MM.1S (cell line): ENCODE measurements around the gene PLXNA4.

Experiments used
- DNase-seq: peaks from one replicate; pipeline ENCODE4 v3.0.0-alpha.2; 2015
- H2AFZ ChIP-seq: fragments of 300-600 bp; sonication (generic); 2 replicates; pipeline ENCODE4 v1.6.0; 2016; ENCODE audit warnings: antibody characterized with exemption, low read length
- H3F3A ChIP-seq: fragments of 300-600 bp; sonication (generic); 2 replicates; pipeline ENCODE4 v1.6.1; 2016; ENCODE audit warnings: mild to moderate bottlenecking, antibody characterized with exemption, low read length, moderate library complexity, mixed read lengths; ENCODE audit not compliant: insufficient read depth
- H3K27ac ChIP-seq: fragments of 300-600 bp; sonication (generic); 2 replicates; pipeline ENCODE4 v1.5.1; 2016; ENCODE audit warnings: mild to moderate bottlenecking, low read length
- H3K27me3 ChIP-seq: fragments of 300-600 bp; sonication (generic); replicated peaks from 2 replicates; pipeline ENCODE4 v1.6.0; 2016; ENCODE audit warnings: low read length; ENCODE audit not compliant: insufficient read depth
- H3K36me3 ChIP-seq: fragments of 300-600 bp; sonication (generic); replicated peaks from 2 replicates; pipeline ENCODE4 v1.6.1; 2016; ENCODE audit warnings: mild to moderate bottlenecking, low read length, mixed read lengths; ENCODE audit not compliant: insufficient read depth
- H3K4me1 ChIP-seq: fragments of 300-600 bp; sonication (generic); 2 replicates; pipeline ENCODE4 v1.6.1; 2016; ENCODE audit warnings: low read length, mixed read lengths
- H3K4me2 ChIP-seq: fragments of 300-600 bp; sonication (generic); 2 replicates; pipeline ENCODE4 v1.6.0; 2016; ENCODE audit warnings: low read depth, low read length
- H3K4me3 ChIP-seq: fragments of 300-600 bp; sonication (generic); 2 replicates; pipeline ENCODE4 v1.5.1; 2016; ENCODE audit warnings: low read length, mixed read lengths
- H3K79me2 ChIP-seq: fragments of 300-600 bp; sonication (generic); 2 replicates; pipeline ENCODE4 v1.6.1; 2016; ENCODE audit warnings: mixed run types, low read length, mixed read lengths
- H3K9ac ChIP-seq: fragments of 300-600 bp; sonication (generic); 2 replicates; pipeline ENCODE4 v1.6.1; 2016; ENCODE audit warnings: low read length, mixed read lengths
- H3K9me2 ChIP-seq: fragments of 300-600 bp; sonication (generic); replicated peaks from 2 replicates; pipeline ENCODE4 v1.6.1; 2016; ENCODE audit warnings: mild to moderate bottlenecking, low read length, mixed read lengths; ENCODE audit not compliant: insufficient read depth
- H3K9me3 ChIP-seq: fragments of 300-600 bp; sonication (generic); replicated peaks from 2 replicates; pipeline ENCODE4 v1.6.1; 2016; ENCODE audit warnings: mild to moderate bottlenecking, low read length, mixed read lengths; ENCODE audit not compliant: insufficient read depth
- H4K20me1 ChIP-seq: fragments of 300-600 bp; sonication (generic); 2 replicates; pipeline ENCODE4 v1.6.1; 2016; ENCODE audit warnings: mild to moderate bottlenecking, low read length, moderate library complexity, mixed read lengths; ENCODE audit not compliant: insufficient read depth
- EZH2 ChIP-seq: fragments of 300-600 bp; sonication (generic); optimal IDR thresholded peaks from 2 replicates; pipeline ENCODE3; 2017; ENCODE audit warnings: low read depth, mild to moderate bottlenecking, antibody characterized with exemption, low read length, mixed read lengths
- EZH2phosphoT487 ChIP-seq: fragments of 300-600 bp; sonication (generic); IDR thresholded peaks from 2 replicates; pipeline ENCODE4 v1.6.1; 2018; ENCODE audit warnings: antibody characterized with exemption, low read length
- TF ChIP-seq, protein P1 (sequence below): fragments of 300-600 bp; sonication (generic); IDR thresholded peaks from 2 replicates; pipeline ENCODE4 v1.5.1; 2016; ENCODE audit warnings: antibody characterized with exemption, low read length, mixed read lengths

Gene PLXNA4

DNA sequence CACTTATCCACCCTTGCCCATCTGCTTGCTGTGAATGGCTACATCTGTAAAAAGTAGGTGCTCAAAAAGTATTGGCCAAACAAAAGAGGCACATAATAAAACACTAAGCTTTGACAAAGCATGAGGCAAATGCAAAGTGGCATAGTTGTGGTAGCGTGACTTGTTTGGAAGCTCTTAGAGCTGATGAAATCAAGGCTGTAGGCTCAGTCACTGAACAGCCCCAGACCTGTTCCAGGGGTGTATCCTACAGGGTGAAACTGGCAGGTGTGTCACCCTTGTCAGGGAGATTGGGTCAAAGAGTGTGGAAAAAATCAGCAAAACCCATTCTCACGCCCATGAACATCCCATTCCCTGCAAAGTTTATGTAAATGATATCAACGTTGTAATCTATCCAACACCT lies 427.4 kb downstream of the PLXNA4 start:
- H3K79me2 ChIP-seq: no peaks in the 10 kb centered on the region
- no peak for TF ChIP-seq EZH2
- TF ChIP-seq, protein P1, sequence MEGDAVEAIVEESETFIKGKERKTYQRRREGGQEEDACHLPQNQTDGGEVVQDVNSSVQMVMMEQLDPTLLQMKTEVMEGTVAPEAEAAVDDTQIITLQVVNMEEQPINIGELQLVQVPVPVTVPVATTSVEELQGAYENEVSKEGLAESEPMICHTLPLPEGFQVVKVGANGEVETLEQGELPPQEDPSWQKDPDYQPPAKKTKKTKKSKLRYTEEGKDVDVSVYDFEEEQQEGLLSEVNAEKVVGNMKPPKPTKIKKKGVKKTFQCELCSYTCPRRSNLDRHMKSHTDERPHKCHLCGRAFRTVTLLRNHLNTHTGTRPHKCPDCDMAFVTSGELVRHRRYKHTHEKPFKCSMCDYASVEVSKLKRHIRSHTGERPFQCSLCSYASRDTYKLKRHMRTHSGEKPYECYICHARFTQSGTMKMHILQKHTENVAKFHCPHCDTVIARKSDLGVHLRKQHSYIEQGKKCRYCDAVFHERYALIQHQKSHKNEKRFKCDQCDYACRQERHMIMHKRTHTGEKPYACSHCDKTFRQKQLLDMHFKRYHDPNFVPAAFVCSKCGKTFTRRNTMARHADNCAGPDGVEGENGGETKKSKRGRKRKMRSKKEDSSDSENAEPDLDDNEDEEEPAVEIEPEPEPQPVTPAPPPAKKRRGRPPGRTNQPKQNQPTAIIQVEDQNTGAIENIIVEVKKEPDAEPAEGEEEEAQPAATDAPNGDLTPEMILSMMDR: no peak
- no peak for TF ChIP-seq EZH2phosphoT487

DNA sequence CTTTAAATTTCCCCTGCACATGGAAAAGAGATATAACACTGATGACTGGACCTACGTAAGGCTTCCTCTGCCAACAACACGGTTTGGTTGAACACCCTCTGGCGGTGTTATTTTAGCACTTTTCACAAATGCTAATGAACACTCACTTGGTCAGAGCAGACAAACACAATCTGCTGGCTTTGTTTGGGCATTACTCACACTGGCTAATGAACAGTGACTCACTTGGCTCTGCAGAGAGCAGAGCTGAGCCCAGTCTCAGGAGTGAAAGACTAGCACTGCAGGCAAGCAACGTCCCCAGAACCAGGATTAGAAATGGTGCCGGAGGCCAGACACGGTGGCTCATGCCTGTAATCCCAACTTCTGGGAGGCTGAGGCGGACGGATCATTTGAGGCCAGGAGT lies 430.8 kb downstream of the PLXNA4 start:
- H3K27me3 ChIP-seq: no peaks in the 10 kb centered on the region; the same call in 1 of the 2 replicates
- no peak overlapping the region for H3K9ac ChIP-seq
- no peaks in the 10 kb centered on the region for H3K9me2 ChIP-seq
- no peak overlapping the region for H2AFZ ChIP-seq
- H3K9me3 ChIP-seq: no peaks in the 10 kb centered on the region
- no peak overlapping the region for H3K27ac ChIP-seq
- H4K20me1 ChIP-seq: no peaks in the 10 kb centered on the region
- H3K4me1 ChIP-seq: no peaks in the 10 kb centered on the region
- H3K4me2 ChIP-seq: no peak overlapping the region
- TF ChIP-seq, protein P1: no peak
- TF ChIP-seq EZH2 (no peak), EZH2phosphoT487 (no peak)
- H3K36me3 ChIP-seq: no peaks in the 10 kb centered on the region
- DNase-seq: no peak
- no peaks in the 10 kb centered on the region for H3F3A ChIP-seq
- H3K79me2 ChIP-seq: no peaks in the 10 kb centered on the region
- no peak overlapping the region for H3K4me3 ChIP-seq

More for the DNA sequence above, 427.4 kb downstream of the PLXNA4 start:
- Histone ChIP-seq H2AFZ (no peak overlapping the region), H3K9me2 (no peaks in the 10 kb centered on the region), H3K36me3 (no peaks in the 10 kb centered on the region), H3K4me2 (no peak overlapping the region), H3K4me1 (no peaks in the 10 kb centered on the region), H3K4me3 (no peak overlapping the region), H3K27ac (no peak overlapping the region), H4K20me1 (no peaks in the 10 kb centered on the region), H3F3A (no peaks in the 10 kb centered on the region), H3K9me3 (no peaks in the 10 kb centered on the region), H3K27me3 (no peaks in the 10 kb centered on the region; the same call in 1 of the 2 replicates), H3K9ac (no peak overlapping the region)
- DNase-seq: no peak

DNA sequence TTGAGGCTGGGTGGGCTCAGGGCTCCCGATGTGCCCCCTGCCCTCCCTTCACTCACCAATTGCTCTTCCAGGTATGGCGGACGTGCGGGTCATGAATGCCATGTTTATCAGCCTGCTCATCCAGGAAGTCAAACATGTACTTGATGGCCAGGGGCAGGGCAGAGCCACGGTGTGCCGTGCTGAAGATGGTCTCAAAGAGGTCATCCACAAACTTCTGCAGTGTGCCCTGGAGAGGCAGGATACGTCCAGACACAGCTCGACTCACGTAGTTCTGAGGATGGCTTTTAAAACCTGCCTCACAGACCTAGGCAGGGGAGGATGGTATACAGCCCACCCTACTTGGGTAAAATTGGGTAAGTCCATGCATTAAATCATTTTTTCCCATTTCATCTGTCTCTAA lies 431.2 kb downstream of the PLXNA4 start:
- Histone ChIP-seq H3K9me2 (no peaks in the 10 kb centered on the region), H2AFZ (no peak overlapping the region), H3K4me3 (no peak overlapping the region), H3K9ac (no peak overlapping the region), H3K27ac (no peak overlapping the region), H3K36me3 (no peaks in the 10 kb centered on the region), H3F3A (no peaks in the 10 kb centered on the region), H4K20me1 (no peaks in the 10 kb centered on the region), H3K4me1 (no peaks in the 10 kb centered on the region), H3K27me3 (no peaks in the 10 kb centered on the region; the same call in 1 of the 2 replicates), H3K4me2 (no peak overlapping the region), H3K9me3 (no peaks in the 10 kb centered on the region), H3K79me2 (no peaks in the 10 kb centered on the region)
- TF ChIP-seq EZH2 (no peak), EZH2phosphoT487 (no peak)
- TF ChIP-seq, protein P1: no peak
- DNase-seq: no peak
